HG03108 (cell line): ENCODE measurements around the gene MAP3K12.
"Not testable (repeated sequence)": the region's sequence is repeated elsewhere in the genome, so short reads cannot be mapped to it uniquely, and the experiment has no call there.

Experiments
- ATAC-seq: cut with Tn5 transposase; IDR thresholded peaks from one replicate; pipeline ENCODE4 v1.9.1; 2021; ENCODE audit warnings: moderate library complexity; ENCODE audit not compliant: unreplicated experiment

Gene MAP3K12, protein sequence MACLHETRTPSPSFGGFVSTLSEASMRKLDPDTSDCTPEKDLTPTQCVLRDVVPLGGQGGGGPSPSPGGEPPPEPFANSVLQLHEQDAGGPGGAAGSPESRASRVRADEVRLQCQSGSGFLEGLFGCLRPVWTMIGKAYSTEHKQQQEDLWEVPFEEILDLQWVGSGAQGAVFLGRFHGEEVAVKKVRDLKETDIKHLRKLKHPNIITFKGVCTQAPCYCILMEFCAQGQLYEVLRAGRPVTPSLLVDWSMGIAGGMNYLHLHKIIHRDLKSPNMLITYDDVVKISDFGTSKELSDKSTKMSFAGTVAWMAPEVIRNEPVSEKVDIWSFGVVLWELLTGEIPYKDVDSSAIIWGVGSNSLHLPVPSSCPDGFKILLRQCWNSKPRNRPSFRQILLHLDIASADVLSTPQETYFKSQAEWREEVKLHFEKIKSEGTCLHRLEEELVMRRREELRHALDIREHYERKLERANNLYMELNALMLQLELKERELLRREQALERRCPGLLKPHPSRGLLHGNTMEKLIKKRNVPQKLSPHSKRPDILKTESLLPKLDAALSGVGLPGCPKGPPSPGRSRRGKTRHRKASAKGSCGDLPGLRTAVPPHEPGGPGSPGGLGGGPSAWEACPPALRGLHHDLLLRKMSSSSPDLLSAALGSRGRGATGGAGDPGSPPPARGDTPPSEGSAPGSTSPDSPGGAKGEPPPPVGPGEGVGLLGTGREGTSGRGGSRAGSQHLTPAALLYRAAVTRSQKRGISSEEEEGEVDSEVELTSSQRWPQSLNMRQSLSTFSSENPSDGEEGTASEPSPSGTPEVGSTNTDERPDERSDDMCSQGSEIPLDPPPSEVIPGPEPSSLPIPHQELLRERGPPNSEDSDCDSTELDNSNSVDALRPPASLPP

DNA sequence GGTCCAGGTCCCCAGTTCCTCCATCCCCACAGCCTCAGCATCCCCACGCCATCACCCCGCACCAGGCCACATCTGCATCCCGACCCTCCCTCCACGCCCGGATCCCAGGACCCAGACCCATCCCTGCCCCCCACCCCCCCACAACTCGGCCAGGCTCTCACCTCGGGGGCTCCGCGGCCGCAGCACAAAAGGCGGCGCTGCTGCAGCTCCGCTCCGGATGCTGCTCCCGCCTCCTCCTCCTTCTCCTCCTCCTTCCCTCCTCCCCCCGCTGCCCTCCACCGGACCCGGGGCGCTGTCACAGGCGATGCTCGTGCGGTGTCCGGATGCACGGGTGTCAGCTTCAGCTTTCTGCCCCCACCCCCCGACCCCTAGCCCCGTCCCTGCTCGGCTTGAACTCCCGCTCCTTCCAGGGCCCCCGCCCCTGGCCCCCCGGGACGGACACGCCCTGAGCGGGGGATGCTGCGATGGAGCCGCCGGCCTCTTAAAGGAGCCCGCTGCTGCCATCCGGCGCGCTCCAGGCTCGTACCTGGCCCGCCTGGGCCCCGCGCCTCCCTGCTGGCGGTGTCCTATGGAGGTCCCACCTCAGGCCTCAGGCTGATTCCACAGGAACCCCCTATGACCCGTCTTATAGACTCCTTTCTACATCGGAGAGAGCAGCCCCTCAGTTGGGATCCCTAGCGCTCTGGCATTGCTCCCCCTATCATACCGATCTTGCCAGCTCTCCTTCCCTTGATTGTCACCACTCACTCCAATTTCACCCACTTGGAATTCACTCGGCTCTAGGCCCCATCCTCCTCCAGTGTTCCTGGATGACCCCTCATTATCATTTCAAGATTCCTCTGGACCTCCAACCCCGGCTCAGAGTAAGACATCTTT is at the start of gene MAP3K12:
Gene MAP3K12, minus strand, starts transcription at position 193 of the 876 bp plus-strand sequence. CDS start 12,067 bp downstream, outside the sequence.
- ATAC-seq = no peak

DNA sequence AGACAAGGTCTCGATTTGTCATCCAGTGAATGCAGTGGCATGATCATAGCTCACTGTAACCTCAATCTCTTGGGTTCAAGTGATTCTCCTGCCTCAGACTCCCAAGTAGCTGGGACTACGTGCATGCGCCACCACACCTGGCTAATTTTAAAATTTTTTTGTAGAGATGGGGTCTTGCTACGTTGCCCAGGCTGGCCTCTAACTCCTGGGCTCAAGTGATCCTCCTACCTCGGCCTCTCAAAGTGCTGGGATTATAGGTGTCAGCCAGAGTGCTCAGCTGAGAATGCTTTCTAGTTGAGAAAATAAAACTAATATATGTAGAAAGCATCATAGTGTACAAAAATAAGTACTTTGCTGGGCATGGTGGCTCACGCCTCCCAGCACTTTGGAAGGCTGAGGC is 49.1 kb upstream of the MAP3K12 start:
- ATAC-seq = not testable (repeated sequence)

DNA sequence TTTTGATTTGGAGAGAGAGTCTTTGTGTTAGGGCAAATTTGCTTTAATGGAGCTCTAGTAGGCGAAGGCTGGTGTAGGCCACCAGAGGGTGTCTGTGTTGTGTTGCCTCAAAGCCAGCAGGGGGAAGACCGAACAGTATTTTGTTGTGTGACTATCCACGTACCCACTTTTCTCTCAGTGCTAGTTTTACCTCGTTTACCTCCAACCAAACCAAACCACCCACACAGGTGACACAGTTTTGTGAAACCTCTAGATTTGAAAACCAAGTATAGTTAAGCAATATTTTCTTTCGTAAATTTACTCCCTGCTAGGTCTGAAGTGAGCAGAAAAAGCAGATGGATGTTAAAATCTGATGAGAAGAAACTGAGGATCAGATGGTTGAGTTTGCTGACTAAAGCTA is 44.3 kb upstream of the MAP3K12 start:
- peak; percentile 88 for ATAC-seq

DNA sequence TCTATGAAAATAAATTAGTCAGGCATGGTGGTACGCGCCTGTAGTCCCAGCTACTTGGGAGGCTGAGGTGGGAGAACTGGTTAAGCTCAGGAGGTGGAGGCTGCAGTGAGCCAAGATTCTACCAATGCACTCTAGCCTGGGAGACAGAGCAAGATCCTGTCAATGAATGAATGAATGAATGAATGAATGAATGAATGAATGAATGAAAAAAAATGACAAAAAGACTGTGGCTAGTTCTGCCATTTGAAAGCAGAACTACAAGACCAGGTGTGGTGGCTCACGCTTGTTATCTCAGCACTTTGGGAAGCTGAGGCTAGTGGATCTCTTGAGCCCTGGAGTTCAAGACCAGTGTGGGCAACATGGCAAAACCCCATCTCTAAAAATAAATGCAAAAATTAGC is 40.3 kb upstream of the MAP3K12 start:
- ATAC-seq = no peak

DNA sequence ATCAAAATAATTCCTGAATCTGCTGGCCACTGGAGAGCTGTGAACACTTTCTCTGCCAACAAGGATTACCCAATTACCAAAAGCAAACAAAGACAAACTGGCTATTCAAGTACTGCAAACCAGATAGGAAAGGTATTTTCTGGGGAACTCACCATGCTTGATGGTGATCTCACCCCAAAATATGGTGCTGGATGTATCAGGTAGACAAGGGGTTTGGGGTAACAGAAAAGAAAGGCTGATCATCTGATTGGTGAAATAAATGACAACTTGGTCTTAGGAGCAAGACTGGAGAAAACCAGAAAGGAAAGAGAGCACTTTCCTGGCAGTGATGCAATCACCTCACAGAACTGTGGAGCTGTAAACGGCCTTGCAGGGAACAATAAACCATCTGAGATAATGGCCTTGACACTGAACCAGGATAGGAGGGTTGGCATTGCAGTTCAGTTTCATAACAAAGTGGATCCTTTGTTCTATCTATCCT is 39.0 kb upstream of the MAP3K12 start:
- ATAC-seq = no peak

DNA sequence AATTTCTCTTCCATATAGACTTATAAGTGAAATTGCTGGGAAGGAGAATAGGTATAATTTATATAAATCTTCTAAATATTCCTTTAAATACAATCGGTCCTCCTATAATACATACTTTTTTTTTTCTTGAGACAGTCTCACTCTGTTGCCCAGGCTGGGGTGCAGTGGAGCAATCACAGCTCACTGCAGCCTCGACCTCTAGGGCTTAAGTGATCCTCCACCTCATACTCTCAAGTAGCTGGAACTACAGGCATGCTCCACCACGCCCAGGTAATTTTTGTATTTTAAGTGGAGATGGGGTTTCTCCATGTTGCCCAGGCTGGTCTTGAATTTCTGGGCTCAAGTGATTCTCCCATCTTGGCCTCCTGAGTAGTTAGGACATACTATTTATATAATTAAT is 37.7 kb upstream of the MAP3K12 start:
- no peak for ATAC-seq

DNA sequence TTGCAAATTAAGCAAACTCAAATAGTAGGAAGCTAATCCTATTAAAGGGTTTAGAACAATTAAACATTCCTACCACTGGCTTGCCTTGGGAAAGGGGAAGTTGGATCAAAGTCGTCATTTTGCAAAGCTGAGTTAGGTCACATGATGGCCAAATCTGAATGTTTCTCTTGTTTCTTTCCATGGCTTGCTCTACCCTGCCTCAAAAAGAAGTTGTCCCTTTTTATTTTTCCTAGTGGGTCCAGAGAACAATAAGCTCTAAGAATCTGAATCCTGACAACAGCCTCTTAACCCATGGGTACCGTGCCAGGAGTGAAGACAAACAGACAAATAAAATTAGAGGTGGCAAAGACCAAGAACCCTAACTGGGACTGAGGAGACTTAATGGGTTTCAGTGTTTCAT is 34.2 kb upstream of the MAP3K12 start:
- ATAC-seq = no peak

DNA sequence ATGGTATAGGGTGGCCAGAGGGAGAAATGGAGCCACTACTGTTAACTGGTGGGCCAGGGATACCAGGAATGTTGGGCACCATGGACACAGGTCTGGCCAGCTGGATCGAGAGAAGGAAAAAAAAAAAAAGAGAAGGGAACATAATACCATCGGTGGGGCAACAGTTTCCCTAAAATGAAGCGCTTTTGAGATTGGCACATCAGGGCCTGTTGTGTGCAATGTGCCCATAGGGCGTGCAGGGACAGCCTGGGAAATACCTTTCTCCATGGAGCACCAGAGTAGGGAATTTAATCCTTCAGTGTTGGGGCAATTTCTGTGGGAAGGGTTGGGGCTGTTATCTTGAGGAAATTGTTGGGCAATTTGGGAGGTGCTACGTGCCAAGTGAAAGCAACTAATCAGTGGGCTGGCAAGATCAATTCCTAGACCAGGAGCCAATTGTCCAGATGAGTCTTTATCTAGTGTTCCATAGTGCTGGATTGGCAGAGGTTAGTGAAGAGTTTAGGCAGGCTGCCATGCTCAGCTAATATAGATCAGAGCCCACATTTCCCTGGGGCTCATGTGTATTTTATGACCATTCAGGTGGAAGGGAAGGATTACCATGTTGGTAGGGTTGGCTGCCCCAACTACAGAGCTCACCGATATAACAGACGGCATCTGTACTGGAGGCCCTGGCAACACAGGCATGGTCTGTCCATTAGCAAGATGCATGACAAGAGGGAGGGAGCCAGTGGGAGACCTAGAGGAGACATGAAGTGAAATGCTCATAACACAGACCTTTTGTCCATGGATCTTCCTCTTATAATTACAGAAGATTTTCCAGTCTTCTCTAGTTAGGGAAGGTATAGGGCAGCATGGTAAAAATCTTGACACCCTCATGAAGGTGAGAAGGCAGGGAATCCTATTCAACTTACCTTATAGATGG is 33.5 kb upstream of the MAP3K12 start:
- no peak for ATAC-seq

DNA sequence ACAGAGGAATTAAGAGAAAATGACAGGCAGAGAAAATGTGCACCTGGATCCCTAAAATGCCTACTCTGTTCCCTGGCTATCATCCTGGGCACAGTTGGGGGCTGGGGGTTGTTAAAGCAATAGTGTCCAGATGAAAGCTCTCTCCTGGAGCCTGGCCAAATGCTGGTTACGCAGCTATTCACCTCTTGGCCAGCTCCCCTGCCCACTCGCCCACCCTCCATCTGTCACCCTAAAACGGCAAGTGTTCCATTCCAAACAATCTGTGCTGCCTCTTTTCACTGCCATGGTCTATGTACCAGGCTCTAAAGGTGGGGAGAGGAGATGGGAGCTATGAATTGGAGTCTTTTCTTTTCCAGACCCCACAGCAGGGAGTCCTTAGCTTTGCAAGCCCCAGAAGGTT is 32.8 kb upstream of the MAP3K12 start:
- ATAC-seq = no peak

DNA sequence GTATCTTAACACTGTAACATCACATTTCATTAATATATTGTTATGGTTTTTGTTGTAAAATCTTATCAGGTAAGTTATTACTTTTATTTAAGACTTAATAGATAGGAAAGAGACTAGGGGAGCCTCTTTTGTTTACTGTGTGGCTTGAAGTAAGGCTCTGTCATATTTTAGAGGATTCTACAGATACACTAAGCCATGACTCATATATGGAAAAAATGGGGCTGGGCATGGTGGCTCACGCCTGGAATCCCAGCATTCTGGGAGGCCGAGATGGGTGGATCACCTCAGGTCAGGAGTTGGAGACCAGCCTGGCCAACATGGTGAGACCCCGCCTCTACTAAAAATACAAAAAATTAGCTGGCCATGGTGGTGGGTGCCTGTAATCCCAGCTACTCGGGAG is 31.7 kb upstream of the MAP3K12 start:
- ATAC-seq = no peak

DNA sequence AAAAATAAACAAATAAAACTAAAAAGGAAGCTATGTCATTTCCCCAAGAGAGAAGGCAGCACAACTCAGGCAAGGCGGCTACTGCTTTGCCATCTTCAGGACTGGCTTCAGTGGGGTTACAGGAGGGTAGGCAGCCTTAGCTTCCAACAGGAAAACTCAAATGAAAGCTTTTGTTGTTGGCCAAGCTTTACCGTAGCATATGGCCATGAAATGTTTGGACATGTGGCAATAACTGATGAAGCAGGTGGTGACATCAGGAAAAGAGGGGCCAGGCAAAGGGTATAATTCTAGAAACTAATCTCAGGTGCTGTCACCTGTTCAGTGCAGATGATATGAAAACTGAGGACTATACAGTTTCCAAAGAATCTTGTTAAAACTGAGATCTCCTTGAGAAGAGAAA is 30.8 kb upstream of the MAP3K12 start:
- no peak for ATAC-seq

DNA sequence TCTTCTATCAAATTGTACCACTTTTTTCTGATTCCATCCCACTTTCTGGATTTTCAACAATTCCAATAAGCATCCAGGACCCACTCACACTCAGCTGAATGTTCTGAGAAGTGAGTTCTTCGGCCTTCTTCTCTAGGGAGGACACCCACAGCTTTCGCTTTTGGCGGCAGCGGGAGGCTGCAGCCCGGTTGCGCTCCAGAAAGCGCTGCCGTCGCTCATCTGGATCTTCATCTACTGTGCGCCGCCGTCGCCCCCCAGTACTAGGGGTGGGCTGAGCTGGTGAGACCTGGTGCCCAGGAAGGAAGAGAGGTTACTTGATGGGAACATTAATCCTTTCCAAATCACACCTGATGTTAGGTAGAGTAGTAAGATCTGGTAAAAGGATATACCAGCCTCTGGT is 25.2 kb upstream of the MAP3K12 start:
- ATAC-seq = no peak

DNA sequence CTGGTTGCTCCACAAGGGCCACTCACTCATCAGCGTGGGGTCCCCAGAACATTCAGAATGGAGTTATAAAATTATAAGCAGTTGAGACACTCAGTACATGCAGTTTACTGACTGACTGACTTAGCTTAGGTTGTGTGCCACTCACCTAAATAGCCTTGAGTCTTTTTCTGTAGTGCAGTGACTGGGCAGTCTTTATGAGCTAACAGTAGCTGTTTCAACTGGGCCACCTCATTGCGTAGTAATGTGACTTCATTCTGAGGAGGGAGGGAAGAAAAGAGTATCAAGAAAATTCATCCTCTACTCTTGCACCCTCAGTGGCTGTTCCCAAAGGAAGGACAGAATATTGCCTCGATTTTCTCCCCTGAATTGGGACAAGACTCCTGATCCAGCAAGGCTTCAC is 23.9 kb upstream of the MAP3K12 start:
- no peak for ATAC-seq

DNA sequence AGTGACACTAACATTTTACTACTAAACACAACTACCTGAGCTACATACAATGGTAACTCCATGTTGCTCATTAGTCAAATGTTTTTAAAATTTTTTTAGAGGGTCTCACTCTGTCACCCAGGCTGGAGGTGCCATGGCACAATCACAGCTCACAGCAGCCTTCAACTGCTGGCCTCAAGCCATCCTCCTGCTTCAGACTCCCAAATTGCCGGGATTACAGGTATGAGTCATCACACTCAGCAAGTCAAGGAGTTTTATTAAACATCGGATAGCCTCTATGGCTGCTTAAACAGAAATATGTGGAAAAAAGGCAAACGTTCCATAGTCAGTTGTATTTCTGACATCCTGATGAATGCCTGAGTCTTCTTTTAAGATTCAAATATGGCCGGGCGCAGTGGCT is 19.1 kb upstream of the MAP3K12 start:
- no peak for ATAC-seq

DNA sequence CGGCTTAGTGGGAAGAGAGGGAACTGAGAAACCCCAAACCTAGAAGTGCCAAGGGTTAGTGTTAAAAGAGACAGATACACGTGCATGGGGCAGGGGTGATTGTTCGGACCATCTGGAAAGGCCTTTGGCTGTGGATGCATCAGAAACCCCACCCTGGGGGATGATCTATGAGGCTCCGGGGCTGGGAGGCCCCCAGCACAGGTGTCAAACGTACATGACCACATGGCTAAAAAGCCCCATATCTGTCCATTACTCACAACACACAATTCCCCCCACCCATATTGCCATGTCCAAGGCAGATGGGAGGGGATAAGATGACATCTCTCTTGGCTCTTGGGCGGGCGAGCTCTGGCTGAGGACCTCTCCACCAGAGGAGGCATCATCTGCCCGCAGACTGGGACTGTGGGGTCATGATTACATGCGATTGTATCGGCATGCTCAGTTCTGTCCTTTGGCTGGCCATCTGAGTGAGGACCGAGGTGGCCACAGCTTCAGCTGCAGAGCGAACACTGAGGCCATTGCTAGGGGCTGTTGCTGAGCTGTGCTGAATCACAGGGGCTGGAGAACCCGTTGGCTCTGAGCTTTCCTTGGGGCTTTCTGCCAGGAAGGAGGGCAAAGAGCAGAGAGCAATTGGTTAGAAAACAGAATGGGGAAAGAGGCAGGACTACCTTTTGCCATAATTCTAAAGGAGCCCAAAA is 17.6 kb upstream of the MAP3K12 start:
- no peak for ATAC-seq

DNA sequence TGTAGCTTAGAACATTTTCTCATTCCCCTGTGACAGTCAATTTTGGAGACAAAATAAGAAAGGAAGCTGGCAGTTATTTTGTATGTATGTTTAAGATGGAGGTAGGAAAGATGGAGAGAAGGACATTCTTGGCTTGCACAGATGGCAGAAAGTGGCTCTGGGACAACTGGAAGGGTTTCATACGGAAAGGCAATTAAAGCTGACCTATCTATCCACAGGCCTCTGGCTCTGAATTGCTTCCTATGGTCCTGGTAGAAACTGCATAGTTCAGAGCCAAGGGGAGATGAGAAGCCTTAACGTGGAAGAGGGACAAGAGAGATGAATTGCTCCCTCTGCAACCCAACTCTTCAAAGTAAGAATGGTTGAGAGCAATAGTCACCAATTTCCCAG is 16.0 kb upstream of the MAP3K12 start:
- no peak for ATAC-seq

DNA sequence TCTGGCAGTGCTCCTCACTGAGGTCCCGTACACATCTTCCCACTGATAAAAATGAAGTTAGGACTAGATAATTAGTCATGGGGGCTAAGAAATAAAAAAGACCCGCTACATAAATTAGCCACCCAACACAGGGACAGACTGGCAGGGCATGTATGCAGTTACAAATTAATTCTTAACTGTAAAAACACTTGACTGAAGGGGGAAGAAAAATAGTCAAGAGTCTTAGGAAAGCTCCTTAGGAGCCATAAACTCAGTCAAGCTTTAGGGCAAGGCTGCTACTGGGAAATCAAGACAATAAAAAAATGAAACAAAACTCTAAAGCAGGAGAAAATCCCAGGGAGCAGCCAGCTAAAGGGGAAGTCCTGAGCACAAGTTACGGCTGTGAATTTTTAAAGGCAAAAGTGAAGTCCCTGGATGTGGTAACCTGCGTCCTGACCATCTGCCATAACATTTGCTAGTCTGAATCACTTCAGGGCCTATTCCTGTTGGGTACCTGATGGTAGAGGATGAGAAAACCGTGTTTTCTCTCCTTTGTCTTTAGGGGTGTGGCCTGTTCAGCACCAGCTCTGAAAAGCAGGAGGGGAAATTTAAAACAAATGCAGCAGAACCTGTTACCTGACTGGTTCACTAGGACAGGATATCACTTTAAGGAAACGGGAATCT is 15.5 kb upstream of the MAP3K12 start:
- no peak for ATAC-seq

DNA sequence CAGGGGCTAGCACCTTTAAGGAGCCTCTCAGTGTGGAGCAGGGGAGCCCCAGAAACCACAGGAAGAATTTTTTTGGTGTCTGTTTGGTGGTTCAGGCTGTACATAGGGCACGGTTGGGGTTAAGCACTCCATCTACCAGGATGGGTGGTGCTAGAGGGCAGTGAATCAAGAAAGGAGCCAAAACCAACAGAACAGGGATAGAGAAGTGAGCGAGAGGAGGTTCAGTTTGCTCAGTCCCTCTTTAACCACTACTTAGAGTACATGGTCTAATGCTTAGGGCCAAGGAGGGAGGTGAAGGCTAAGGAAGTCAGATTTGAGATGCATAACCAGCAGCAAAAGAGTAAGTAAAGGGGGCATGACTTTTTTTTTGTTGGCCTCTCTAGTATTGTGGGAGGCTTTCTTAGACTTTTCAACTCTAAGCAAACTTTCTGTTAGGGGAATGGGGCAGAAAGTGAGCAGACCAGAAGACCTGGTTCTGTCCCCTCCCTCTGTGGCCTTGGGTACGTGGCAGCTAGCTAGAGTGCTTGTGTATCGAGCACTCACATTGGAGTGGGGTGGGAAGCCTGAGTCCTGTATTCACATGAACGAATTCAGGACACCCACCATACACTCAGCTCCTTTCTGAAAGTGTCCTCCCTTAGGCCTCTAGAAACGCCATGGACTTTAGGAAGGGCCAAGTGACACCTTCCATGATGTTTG is 14.6 kb upstream of the MAP3K12 start:
- ATAC-seq = no peak
